GM21576 (cell line): Measurements from ENCODE around the gene CYP4Z1.
"Not testable (repeated sequence)": the region's sequence is repeated elsewhere in the genome, so short reads cannot be mapped to it uniquely, and the experiment has no call there.

Experiments
- ATAC-seq: cut with Tn5 transposase; IDR thresholded peaks from one replicate; pipeline ENCODE4 v1.9.1; 2021; ENCODE audit warnings: mild to moderate bottlenecking, moderate library complexity; ENCODE audit not compliant: unreplicated experiment

The CYP4Z1 gene

DNA sequence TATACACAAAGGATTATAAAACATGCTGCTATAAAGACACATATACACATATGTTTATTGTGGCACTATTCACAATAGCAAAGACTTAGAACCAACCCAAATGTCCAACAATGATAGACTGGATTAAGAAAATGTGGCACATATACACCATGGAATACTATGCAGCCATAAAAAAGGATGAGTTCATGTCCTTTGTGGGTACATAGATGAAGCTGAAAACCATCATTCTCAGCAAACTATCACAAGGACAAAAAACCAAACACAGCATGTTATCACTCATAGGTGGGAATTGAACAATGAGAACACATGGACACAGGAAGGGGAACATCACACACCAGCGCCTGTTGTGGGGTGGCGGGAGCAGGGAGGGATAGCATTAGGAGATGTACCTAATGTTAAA, 60.0 kb downstream of the CYP4Z1 start:
- not testable (repeated sequence) for ATAC-seq

GRCh38 chr1:47128221-47128620, 61.2 kb downstream of the CYP4Z1 start:
- no peak for ATAC-seq

GRCh38 chr1:47128854-47129253, 61.8 kb downstream of the CYP4Z1 start:
- ATAC-seq: not testable (repeated sequence)

GRCh38 chr1:47129489-47130230, 62.6 kb downstream of the CYP4Z1 start:
- not testable (repeated sequence) for ATAC-seq

GRCh38 chr1:47132665-47133064, 65.6 kb downstream of the CYP4Z1 start:
- ATAC-seq: not testable (repeated sequence)

DNA sequence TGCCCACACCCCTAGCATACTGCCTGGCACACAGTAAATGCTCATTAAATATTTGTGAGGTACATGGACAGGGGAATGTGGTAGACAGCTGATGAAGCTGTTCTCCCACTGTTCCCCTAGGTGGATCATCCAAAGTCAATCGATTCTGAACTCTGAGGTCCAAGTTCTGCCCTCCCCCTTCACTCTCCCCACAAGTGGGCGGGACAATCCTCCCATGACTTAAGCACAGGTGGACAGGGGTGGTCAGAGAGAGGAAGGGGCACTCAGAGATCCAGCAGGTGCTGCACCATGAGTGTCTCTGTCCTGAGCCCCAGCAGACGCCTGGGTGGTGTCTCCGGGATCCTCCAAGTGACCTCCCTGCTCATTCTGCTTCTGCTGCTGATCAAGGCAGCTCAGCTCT, 70.2 kb downstream of the CYP4Z1 start, which contains the start of gene CYP4A22:
TSS of gene CYP4A22 (plus strand) at position 244 of the 400 bp plus-strand sequence. CDS start at position 289, 45 bp downstream.
- ATAC-seq: no peak

DNA sequence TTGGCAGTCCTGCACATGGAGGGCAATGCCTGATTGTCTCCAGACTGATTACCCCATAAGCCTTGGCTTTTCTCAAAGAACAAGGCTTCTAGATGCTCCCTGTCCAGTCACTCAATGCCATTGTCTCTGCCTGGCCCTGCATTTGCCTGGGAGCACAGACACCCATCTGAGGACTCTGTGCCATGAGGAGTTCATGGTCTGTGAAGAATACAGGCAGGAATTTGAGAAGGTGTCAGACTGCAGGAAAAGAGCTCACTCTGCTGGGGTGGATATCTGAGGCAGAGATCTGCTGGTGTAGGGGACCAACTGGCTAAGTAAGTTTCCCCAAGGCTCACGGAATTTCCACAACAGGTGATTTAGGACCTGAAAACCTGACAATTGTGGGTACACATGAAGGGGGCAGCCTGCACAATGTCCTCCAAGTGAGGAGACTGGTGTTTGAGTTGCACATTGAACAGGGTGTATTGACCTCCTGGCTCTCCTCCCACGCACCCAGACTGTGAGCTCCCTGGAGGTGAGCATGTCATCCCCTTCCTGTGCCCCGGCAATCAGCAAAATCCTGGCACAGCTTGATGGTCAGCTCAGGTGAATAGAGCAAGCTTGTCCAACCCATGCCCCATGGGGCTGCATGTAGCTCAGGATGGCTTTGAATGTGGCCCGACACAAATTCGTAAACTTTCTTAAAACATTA, 71.0 kb downstream of the CYP4Z1 start:
- no peak for ATAC-seq

DNA sequence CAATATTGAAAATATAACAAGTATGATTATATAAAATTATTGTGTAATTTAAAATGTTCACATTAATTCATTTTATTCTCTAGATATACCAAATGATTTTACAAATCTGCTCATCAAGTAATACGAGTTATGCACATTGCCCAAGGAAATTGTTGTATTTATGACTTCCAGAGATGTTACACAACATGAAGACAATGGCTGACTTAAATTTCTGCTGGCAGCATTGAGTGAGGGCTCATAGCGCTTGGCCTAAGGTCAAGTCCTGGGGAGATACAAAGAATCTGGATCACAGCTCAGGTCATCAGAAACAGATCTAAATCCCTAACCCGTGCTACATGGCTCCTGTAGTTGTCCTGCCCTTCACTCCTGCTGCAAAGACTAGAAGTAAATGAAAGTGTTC, 73.3 kb downstream of the CYP4Z1 start:
- not testable (repeated sequence) for ATAC-seq

DNA sequence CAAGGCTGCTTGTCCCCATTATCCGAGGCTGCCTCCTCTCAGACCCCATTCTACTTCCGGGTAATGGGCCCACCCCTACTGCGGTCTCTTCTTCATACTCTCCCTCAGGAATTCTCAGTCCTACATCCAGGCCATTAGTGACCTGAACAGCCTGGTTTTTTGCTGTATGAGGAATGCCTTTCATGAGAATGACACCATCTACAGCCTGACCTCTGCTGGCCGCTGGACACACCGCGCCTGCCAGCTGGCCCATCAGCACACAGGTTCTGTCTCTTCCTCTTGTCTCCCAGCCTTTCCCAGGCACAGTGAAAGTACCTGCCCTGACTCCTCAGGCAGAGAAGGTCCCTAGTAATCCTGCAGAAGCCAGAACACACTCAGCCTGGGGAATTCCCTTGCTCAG, 76.6 kb downstream of the CYP4Z1 start:
- not testable (repeated sequence) for ATAC-seq

DNA sequence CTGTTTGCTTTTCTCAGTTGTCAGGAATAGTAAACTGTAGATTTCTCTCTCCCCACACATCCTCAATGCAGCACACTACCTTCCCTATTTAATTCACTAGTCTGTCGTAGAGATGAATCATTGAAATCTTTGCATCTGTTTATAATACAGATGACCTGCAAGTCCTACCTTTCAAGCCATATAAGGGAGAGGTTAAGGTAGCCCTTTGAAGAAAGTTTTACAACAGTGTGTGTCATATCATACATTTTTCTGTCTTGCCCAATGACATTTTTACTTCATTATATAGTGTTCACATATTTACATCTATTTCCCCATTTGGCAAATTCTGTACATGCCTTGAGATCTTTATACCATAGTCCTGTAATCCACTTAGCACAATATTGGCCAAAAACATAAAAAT, 79.5 kb downstream of the CYP4Z1 start:
- ATAC-seq: not testable (repeated sequence)

DNA sequence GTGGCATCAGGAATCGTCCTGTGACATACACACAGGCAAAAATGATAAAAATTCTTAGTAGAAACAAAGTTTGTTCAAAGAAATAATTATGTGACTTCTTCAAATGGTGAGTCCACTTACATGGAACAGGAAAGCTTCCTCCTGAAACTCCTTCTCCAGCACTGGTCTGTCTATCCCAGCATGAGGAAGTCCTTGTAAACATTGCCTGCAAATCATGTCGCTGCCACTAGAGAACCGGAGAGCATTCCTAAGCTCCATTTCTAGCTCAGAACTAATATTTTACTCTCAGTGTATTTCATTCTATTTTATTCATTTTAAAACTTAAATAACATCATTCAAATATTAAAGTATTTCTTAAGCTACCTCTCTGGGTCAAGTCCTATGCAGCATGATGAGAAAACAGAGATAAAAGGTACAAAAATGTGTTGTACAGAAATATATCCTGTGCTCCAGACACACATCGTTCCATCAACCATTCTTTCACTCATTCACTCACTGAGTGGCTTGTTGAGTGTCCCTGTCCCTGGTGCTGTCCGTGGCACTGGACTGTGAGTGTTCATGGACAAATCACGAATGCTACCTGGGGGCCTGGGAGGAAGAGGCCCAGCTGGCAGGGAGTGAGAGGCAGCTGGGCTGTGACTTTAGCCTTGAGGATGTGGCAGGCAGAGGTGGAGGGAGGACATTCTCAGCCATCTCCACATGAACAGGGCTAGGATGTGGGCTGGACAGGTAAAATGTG, 80.2 kb downstream of the CYP4Z1 start:
- ATAC-seq: no peak

DNA sequence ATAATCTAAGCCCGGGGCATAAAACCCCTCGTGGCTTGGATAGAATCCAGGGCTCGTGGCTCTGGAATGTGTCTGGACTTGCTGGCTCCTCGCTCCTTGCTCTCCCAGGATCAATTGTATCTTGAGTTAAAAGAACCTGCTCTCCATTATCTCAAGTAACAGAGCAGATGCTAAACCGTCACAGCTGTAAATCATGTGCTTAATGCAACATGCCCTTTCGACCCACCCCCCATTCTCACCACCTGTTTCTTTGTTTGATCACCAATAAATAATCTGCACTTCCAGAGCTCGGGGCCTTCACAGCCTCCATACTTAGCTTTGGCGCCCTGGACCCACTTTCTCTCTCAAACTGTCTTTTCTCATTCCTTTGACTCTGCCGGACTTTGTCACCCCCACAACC, 82.1 kb downstream of the CYP4Z1 start:
- ATAC-seq: not testable (repeated sequence)

- not testable (repeated sequence) for ATAC-seq
Observed at GRCh38 chr1:47156457-47156856, 89.4 kb downstream of the CYP4Z1 start.

- not testable (repeated sequence) for ATAC-seq
Observed at GRCh38 chr1:47157957-47158356, 90.9 kb downstream of the CYP4Z1 start.

GRCh38 chr1:47160716-47161115, 93.7 kb downstream of the CYP4Z1 start:
- no peak for ATAC-seq

DNA sequence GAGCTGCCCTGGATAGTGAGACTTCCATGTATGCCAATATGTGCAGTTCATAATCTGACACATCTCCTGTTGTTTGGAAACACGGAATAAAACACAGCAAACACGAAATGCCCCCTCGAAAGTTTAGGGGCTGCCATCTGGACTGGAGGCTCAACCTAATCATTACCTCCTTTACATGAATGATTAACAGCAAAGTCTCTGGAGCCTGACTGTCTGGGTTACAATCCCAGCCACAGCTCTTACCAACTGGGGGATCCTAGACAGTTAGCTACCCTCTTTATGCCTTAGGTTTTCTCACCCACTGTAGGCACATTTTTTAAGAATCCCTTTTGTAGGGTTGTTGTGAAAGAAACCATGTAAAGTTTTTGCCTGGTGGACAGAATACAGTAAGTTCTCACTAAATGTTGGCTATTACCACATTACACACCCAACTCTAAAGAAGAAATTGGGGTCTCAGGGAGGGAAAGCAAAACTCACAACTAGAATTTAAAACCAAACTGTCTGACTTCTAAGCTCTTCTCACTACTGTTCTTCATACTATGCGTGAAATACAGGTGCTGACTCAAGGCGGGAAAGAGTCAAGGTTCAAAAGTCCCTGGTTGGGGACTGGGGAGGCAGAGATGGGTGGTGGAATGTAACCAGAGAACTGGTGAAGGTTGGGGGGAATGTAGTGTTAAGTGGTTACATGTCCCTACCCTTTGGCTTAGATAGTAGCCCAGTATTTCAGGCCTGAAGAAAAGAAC, 94.4 kb downstream of the CYP4Z1 start:
- no peak for ATAC-seq

- no peak for ATAC-seq
Observed at GRCh38 chr1:47164552-47164951, 97.5 kb downstream of the CYP4Z1 start.
